ENCODE data around the gene HMGXB4.

The HMGXB4 gene

GRCh38 chr22:35257321-35258190 lies at the start of gene HMGXB4:
Gene HMGXB4, plus strand, starts transcription at chr22:35257493. Its CDS starts 4,898 bp downstream, at chr22:35262391.
- TF ChIP-seq, protein P1, sequence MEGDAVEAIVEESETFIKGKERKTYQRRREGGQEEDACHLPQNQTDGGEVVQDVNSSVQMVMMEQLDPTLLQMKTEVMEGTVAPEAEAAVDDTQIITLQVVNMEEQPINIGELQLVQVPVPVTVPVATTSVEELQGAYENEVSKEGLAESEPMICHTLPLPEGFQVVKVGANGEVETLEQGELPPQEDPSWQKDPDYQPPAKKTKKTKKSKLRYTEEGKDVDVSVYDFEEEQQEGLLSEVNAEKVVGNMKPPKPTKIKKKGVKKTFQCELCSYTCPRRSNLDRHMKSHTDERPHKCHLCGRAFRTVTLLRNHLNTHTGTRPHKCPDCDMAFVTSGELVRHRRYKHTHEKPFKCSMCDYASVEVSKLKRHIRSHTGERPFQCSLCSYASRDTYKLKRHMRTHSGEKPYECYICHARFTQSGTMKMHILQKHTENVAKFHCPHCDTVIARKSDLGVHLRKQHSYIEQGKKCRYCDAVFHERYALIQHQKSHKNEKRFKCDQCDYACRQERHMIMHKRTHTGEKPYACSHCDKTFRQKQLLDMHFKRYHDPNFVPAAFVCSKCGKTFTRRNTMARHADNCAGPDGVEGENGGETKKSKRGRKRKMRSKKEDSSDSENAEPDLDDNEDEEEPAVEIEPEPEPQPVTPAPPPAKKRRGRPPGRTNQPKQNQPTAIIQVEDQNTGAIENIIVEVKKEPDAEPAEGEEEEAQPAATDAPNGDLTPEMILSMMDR (IDR thresholded peaks at IDR 0.05; ENCODE audit: low read depth, low read length, missing control alignments) = peak; percentile 14
- DNase-seq (ENCODE audit: low read depth) = peak; percentile 70
- peak within 1 kb of the TSS; percentile 96 for H3K4me3 ChIP-seq (ENCODE audit: low read depth, low read length)

DNA sequence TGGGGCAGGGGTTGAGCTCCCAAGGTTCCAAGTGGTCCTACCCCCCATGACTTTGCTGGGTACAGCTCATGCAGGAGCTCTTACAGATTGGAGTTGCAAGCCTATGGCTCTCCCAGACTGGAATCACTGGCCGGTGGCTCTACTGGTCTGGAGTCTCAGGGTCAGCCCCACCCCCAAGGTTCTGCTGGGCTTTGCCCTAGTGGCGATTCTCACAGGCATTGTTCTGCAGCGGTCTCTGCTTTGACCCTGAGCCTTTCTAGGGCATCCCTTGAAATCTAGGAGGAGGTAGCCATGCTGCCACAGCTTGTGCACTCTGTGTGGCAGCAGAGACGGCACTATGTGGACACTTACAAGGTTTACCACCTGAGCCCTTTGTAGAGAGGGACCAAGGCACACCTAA lies 49.3 kb upstream of the HMGXB4 start:
- no peak overlapping the region for H3K4me3 ChIP-seq (ENCODE audit: low read depth, low read length)
- TF ChIP-seq, protein P1 (IDR thresholded peaks at IDR 0.05; ENCODE audit: low read depth, low read length, missing control alignments) = no peak
- no peak for DNase-seq (ENCODE audit: low read depth)

DNA sequence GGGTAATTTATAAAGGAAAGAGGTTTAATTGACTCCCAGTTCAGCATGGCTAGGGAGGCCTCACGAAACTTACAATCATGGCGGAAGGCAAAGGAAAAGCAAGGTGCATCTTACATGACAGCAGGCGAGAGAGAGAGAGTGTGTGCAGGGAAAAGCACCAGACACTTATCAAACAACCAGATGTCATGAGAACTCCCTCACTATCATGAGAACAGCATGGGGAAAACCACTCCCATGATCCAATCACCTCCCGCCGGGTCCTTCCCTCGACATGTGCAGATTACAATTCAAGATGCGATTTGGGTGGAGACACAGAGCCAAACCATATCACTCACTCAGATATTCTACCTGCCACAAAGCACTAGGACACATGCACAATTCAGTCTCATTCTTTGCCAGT lies 48.1 kb upstream of the HMGXB4 start:
- TF ChIP-seq, protein P1 (IDR thresholded peaks at IDR 0.05; ENCODE audit: low read depth, low read length, missing control alignments) = no peak

GRCh38 chr22:35212009-35212408 lies 45.3 kb upstream of the HMGXB4 start:
- no peak overlapping the region for H3K4me3 ChIP-seq (ENCODE audit: low read depth, low read length)
- TF ChIP-seq, protein P1 (IDR thresholded peaks at IDR 0.05; ENCODE audit: low read depth, low read length, missing control alignments) = no peak
- no peak for DNase-seq (ENCODE audit: low read depth)

More for the DNA sequence above, 48.1 kb upstream of the HMGXB4 start:
- H3K4me3 ChIP-seq (ENCODE audit: low read depth, low read length) = no peak overlapping the region
- DNase-seq (ENCODE audit: low read depth) = no peak

DNA sequence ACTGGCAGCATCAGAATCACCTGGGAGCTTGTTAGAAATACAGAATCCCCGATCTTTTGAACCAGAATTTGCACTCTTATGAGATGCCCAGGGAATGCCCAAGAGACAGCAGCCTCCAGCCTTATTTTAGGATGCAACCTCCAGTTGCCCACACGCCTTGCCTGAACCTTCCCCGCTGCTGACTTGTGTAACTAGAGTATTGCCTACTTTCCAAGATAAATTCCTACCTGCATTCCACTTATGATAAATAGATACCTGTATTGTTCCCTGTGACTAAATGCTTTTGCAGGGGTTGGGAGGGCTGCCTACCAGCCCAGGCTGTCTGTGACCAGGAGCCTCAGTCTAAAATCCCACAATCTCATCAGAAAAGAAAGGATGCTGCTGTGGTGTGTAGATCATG lies 44.3 kb upstream of the HMGXB4 start:
- H3K4me3 ChIP-seq (ENCODE audit: low read depth, low read length) = no peak overlapping the region
- DNase-seq (ENCODE audit: low read depth) = no peak
- TF ChIP-seq, protein P1 (IDR thresholded peaks at IDR 0.05; ENCODE audit: low read depth, low read length, missing control alignments) = no peak

- TF ChIP-seq, protein P1 (IDR thresholded peaks at IDR 0.05; ENCODE audit: low read depth, low read length, missing control alignments) = no peak
- DNase-seq (ENCODE audit: low read depth) = no peak
Observed at GRCh38 chr22:35214968-35215367, 42.3 kb upstream of the HMGXB4 start.

GRCh38 chr22:35215993-35216392 lies 41.3 kb upstream of the HMGXB4 start:
- TF ChIP-seq, protein P1 (IDR thresholded peaks at IDR 0.05; ENCODE audit: low read depth, low read length, missing control alignments) = no peak
- DNase-seq (ENCODE audit: low read depth) = no peak
- no peak overlapping the region for H3K4me3 ChIP-seq (ENCODE audit: low read depth, low read length)

More at GRCh38 chr22:35214968-35215367, 42.3 kb upstream of the HMGXB4 start:
- H3K4me3 ChIP-seq (ENCODE audit: low read depth, low read length) = no peak overlapping the region

Measured in GM12864 (cell line).